Kidney (tissue), 14 donors: ENCODE results near the gene KIAA1191. TPM values are rescaled to one million over a fixed set of nuclear protein-coding genes. Genes with fewer than 3 reads are reported as not detected.
A peak's percentile ranks its signal among the peaks of the same experiment; 100 is the strongest.

ENCODE experiments used
- DNase-seq, 5 donors: peaks; one replicate each; pipeline ENCODE4 v3.0.0-alpha.2; 2013 to 2020
- FAIRE-seq: peaks from 2 replicates; lab custom pipeline; 2012; peaks lifted over from hg19 to GRCh38; lab: Jason Lieb, UNC
- H3K27ac ChIP-seq, 2 donors: one replicate each; pipeline ENCODE4 v1.7.0; 2013; ENCODE audit warnings: low read depth in 2 of 2, low read length in 2 of 2, inconsistent platforms in 1 of 2
- H3K27me3 ChIP-seq: one replicate; pipeline ENCODE4 v1.7.1; 2013; ENCODE audit warnings: low read length, inconsistent platforms; ENCODE audit not compliant: control insufficient read depth, insufficient read depth
- H3K36me3 ChIP-seq, 3 donors: one replicate each; pipeline versions ENCODE4 v1.7.0 to v1.7.1; 2013; ENCODE audit warnings: low read length in 3 of 3, control low read depth in 1 of 3, inconsistent platforms in 1 of 3; ENCODE audit not compliant: insufficient read depth in 3 of 3, control insufficient read depth in 2 of 3
- H3K4me1 ChIP-seq, 3 donors: one replicate each; pipeline versions ENCODE4 v1.7.0 to v1.7.1; 2013; ENCODE audit warnings: low read length in 3 of 3, inconsistent platforms in 1 of 3, low read depth in 1 of 3; ENCODE audit not compliant: control insufficient read depth in 2 of 3, insufficient read depth in 2 of 3
- H3K4me3 ChIP-seq, 3 donors: one replicate each; pipeline versions ENCODE4 v1.7.0 to v1.8.1; 2013; ENCODE audit warnings: low read length in 3 of 3, control low read depth in 1 of 3, inconsistent platforms in 1 of 3
- H3K9ac ChIP-seq, 3 donors: one replicate each; pipeline versions ENCODE4 v1.7.0 to v1.7.1; 2013; ENCODE audit warnings: low read length in 3 of 3, control low read depth in 1 of 3, inconsistent platforms in 1 of 3
- H3K9me3 ChIP-seq, 3 donors: one replicate each; pipeline versions ENCODE4 v1.7.0 to v1.7.1; 2013; ENCODE audit warnings: low read length in 3 of 3, control low read depth in 1 of 3, inconsistent platforms in 1 of 3; ENCODE audit not compliant: control insufficient read depth in 2 of 3, insufficient read depth in 1 of 3
- intact Hi-C: fragments of 100-400 bp; cut with DNase I; formaldehyde crosslinking; loops from one replicate; pipeline ENCODE4 v1.11.1; 2022
- polyA plus RNA-seq: library from polyadenylated mRNA; stranded (reverse); fragments of 350-450 nt; fragmentation: Illumina TruSeq; extraction: RNeasy Lipid Tissue Mini Kit (QIAGEN cat#74804); gene quantifications from one replicate; pipeline ENCODE4 v1.2.3, GENCODE V29; 2014; ENCODE audit warnings: low read depth, low replicate concordance; ENCODE audit not compliant: insufficient read depth
- total RNA-seq: library from RNA; stranded (reverse); fragmentation: NEBNext Ultra II Directional; extraction: Animal tissue kit (Norgen Biotek cat#: 25700); gene quantifications from one replicate; pipeline ENCODE4 v1.2.1, GENCODE V29; 2021
- TF ChIP-seq, protein P1 (sequence below): IDR thresholded peaks from 3 replicates; pipeline ENCODE4 v1.5.1; 2012; ENCODE audit warnings: mild to moderate bottlenecking, moderate library complexity, borderline replicate concordance; ENCODE audit not compliant: insufficient read depth; ENCODE audit errors: extremely low read depth
- donor health status: control.
- donor health status: control.
- donor health status: control.
- donor health status: control.
- donor health status: control.
- donor health status: DM: yes; HTN: yes; CAD: no.
- donor health status: Normal renal cell carcinoma (clear cell type).

Gene KIAA1191
- total and polyA plus RNA-seq, 2 donors from 2014 or later = 109 to 208 TPM

DNA sequence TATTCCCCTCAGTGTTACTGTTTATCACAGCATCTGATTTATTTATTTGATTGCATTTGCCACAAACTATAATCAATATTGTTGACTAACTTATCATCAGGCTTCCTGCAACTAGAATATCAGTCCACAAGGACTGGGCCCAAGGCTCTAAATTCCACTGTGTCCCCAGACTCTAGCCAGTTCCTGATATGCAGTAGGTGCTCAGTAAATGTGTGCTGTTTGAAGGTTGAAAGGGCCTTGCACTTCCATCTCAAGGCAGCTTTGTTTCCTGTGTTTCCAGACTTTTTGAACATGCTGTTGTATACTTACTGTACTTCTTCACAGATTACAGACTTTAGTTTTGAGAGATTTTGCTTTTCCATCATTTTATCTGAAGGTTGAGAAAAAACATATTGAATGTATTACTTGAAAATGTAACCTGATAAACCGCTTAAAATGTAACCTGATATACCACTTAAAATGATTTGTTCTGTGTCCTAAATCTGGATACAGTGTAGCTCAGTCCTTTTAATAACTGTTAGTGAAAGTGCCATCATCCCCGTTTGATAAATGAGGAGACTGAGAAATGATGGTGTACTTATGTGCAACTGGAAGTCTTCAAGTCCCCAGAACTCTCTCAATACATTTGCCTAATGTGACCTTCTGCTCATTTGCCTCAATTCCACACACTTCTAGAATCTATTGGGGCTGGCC is 18.7 kb downstream of the KIAA1191 start:
- Histone ChIP-seq H3K36me3 (peaks cover 4 to 22% (median 10%) of the 10 kb centered on the region in 3 donors), H3K9ac (no peak overlapping the region), H3K4me1 (peaks cover 0 to 15% (median 9%) of the 10 kb centered on the region in 3 donors), H3K4me3 (no peak overlapping the region), H3K27ac (peak overlapping the region in 1 of 2 donors; percentile 73), H3K27me3 (no peaks in the 10 kb centered on the region), H3K9me3 (no peaks in the 10 kb centered on the region)
- TF ChIP-seq, protein P1, sequence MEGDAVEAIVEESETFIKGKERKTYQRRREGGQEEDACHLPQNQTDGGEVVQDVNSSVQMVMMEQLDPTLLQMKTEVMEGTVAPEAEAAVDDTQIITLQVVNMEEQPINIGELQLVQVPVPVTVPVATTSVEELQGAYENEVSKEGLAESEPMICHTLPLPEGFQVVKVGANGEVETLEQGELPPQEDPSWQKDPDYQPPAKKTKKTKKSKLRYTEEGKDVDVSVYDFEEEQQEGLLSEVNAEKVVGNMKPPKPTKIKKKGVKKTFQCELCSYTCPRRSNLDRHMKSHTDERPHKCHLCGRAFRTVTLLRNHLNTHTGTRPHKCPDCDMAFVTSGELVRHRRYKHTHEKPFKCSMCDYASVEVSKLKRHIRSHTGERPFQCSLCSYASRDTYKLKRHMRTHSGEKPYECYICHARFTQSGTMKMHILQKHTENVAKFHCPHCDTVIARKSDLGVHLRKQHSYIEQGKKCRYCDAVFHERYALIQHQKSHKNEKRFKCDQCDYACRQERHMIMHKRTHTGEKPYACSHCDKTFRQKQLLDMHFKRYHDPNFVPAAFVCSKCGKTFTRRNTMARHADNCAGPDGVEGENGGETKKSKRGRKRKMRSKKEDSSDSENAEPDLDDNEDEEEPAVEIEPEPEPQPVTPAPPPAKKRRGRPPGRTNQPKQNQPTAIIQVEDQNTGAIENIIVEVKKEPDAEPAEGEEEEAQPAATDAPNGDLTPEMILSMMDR = no peak
- DNase-seq (no peak), FAIRE-seq (no peak)
- intact Hi-C loops = no loop called here

DNA sequence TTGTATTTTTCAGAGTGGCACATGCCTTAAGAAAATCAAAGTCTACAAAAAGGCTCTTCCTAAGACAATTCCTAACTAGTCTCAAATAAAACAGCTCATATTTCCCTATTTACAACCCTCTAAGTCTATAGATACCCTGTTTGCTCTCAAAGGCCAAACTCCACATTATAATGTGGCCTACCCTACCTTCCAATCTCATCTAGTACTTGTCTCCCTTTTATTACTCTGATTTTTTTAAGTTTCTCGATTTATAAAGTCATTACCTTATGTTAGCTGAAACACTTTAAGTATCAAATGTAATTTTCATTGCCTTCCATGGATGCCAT is 19.4 kb downstream of the KIAA1191 start:
- Histone ChIP-seq H3K4me3 (no peak overlapping the region), H3K4me1 (peaks cover 0 to 19% (median 13%) of the 10 kb centered on the region in 3 donors), H3K27ac (peak overlapping the region; percentile 50 to 73), H3K9ac (no peak overlapping the region), H3K27me3 (no peaks in the 10 kb centered on the region), H3K9me3 (no peaks in the 10 kb centered on the region), H3K36me3 (peaks cover 4 to 14% (median 8%) of the 10 kb centered on the region in 3 donors)
- TF ChIP-seq, protein P1 = no peak
- FAIRE-seq (no peak), DNase-seq (no peak)
- intact Hi-C loops = no loop called here

DNA sequence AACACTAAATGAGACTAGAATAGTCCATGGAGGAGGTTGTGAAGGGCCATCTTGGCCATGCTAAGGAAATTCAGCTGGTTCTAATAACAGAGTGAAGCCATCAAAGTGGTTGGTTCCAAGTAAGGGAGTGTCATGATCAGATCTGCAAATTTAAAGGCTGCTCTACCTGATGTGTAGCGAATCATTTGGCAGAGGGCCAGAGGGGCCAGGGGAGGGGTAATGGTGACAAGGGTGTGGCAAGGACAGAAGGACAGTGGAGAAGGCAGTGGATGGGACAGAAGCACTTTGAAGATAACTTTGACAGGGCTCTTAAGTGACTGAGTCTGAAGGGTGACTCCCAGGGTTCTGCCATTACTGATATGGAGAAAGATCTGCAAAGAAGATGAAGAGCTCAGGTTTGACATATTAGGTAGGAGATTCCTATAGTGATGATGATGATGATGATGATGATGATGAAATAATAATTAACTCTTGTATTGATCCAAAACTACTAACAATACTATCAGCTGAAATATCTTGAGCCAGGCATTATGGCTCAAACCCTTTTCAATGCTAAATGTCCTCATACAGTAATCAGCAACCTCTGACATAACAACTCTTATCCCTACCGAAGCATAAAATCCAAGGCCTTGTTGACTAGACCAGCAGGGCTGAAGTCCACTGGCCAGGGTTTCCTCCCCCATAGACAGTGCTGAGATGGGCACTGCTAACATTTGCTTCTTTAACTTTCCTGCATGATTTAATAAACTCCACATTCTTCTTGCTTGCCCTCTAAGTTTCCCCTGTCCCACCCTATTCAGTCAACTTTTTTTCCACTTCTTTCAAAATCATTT is 20.0 kb downstream of the KIAA1191 start:
- Histone ChIP-seq H3K27me3 (no peaks in the 10 kb centered on the region), H3K9me3 (no peaks in the 10 kb centered on the region), H3K9ac (no peak overlapping the region), H3K4me3 (no peak overlapping the region), H3K27ac (peak overlapping the region; percentile 50 to 73), H3K4me1 (peaks cover 0 to 20% (median 13%) of the 10 kb centered on the region in 3 donors), H3K36me3 (peaks cover 0 to 8% (median 8%) of the 10 kb centered on the region in 3 donors)
- no peak for FAIRE-seq
- TF ChIP-seq, protein P1 = no peak
- intact Hi-C loops = no loop called here
- peak in 1 of 5 donors; percentile 29 for DNase-seq
